Esophagus muscularis mucosa (tissue), 4 donors: ENCODE data around the gene DENND6A. TPM values are rescaled to one million over a fixed set of nuclear protein-coding genes. Genes with fewer than 3 reads are reported as not detected.
"Not testable (repeated sequence)": the region's sequence is repeated elsewhere in the genome, so short reads cannot be mapped to it uniquely, and the experiment has no call there.

ENCODE experiments used
- DNase-seq: peaks from one replicate; pipeline ENCODE4 v3.0.0-alpha.2; 2017; ENCODE audit errors: extremely low spot score
- H3K27ac ChIP-seq, 4 donors: fragments of 200-600 bp; sonication (generic); replicated peaks in 1 of 4; 1 replicate in 3 of 4; 2 replicates in 1 of 4; pipeline ENCODE4 v1.5.1; 2016 to 2019; ENCODE audit warnings: mild to moderate bottlenecking in 1 of 4
- H3K27me3 ChIP-seq, 4 donors: fragments of 200-600 bp; sonication (generic); one replicate each; pipeline versions ENCODE4 v1.5.1 to v1.6.0; 2016 to 2019
- H3K36me3 ChIP-seq, 4 donors: fragments of 200-600 bp; sonication (generic); one replicate each; pipeline ENCODE4 v1.5.1; 2016 to 2019
- H3K4me1 ChIP-seq, 4 donors: fragments of 200-600 bp; sonication (generic); one replicate each; pipeline ENCODE4 v1.5.1; 2016 to 2019
- H3K4me3 ChIP-seq, 4 donors: fragments of 200-600 bp; sonication (generic); 1 replicate in 2 of 4; 2 replicates in 2 of 4; pipeline ENCODE4 v1.5.1; 2016 to 2019; ENCODE audit warnings: mild to moderate bottlenecking in 4 of 4, moderate library complexity in 1 of 4
- H3K9me3 ChIP-seq, 4 donors: fragments of 200-600 bp; sonication (generic); 1 replicate in 3 of 4; 2 replicates in 1 of 4; pipeline ENCODE4 v1.5.1; 2016 to 2019
- CTCF ChIP-seq, 3 experiments: fragments of 200-600 bp in 2 of 3; fragments of 450-650 bp in 1 of 3; sonication (generic) in 2 of 3; IDR thresholded peaks; one replicate each; pipeline ENCODE4 v1.5.1; 2017 to 2019; ENCODE audit warnings: antibody characterized with exemption in 3 of 3, mild to moderate bottlenecking in 2 of 3, moderate library complexity in 1 of 3
- EP300 ChIP-seq: sonication (generic); formaldehyde crosslinking; IDR thresholded peaks from one replicate; pipeline ENCODE4 v1.6.1; 2017; ENCODE audit warnings: antibody characterized with exemption
- POLR2A ChIP-seq: fragments of 450-650 bp; IDR thresholded peaks from one replicate; pipeline ENCODE4 v1.6.1; 2017; ENCODE audit warnings: antibody characterized with exemption, moderate library complexity, mild to moderate bottlenecking, low read depth
- POLR2AphosphoS5 ChIP-seq, 2 donors: sonication (generic); formaldehyde crosslinking; IDR thresholded peaks; one replicate each; pipeline ENCODE4 v1.6.1; 2017; ENCODE audit warnings: antibody characterized with exemption in 2 of 2
- WGBS: methylation state at CpG from one replicate; pipeline ENCODE4 v1.1.5; 2018; 5-methylcytosine and 5-hydroxymethylcytosine counted together
- intact Hi-C: fragments of 100-400 bp; cut with DNase I; formaldehyde crosslinking; loops from one replicate; pipeline ENCODE4 v1.15.1; 2023
- total RNA-seq, 4 donors: library from RNA; depleted of rRNA; stranded (reverse); fragments of >200 nt; gene quantifications; one replicate each; pipeline versions ENCODE4 v1.1.0 to v1.2.1, GENCODE V29; 2016

Gene DENND6A
- total RNA-seq, 4 donors from 2014 or later: 24.6 to 47.2 (median 43.2) TPM

GRCh38 chr3:57622362-57622761 lies 70.5 kb downstream of the DENND6A start:
- TF ChIP-seq POLR2AphosphoS5 (IDR thresholded peaks at IDR 0.05) (no peak), POLR2A (no peak)

GRCh38 chr3:57617739-57618138 lies 75.1 kb downstream of the DENND6A start:
- TF ChIP-seq CTCF (IDR thresholded peaks at IDR 0.05) (no peak), EP300 (no peak), POLR2A (no peak), POLR2AphosphoS5 (IDR thresholded peaks at IDR 0.05) (no peak)
- Histone ChIP-seq H3K27ac (no peak overlapping the region), H3K36me3 (peaks cover 2 to 49% (median 8%) of the 10 kb centered on the region in 4 donors), H3K9me3 (no peaks in the 10 kb centered on the region), H3K27me3 (no peaks in the 10 kb centered on the region), H3K4me1 (no peaks in the 10 kb centered on the region), H3K4me3 (no peak overlapping the region)
- WGBS: 97% methylated on average over 3 of the region's 3 CpGs
- intact Hi-C loops: no loop called here
- no peak for DNase-seq

More at GRCh38 chr3:57622362-57622761, 70.5 kb downstream of the DENND6A start:
- Histone ChIP-seq H3K4me1 (no peaks in the 10 kb centered on the region), H3K27me3 (no peaks in the 10 kb centered on the region), H3K9me3 (no peaks in the 10 kb centered on the region), H3K4me3 (no peak overlapping the region), H3K36me3 (peaks cover 30 to 78% (median 47%) of the 10 kb centered on the region in 4 donors), H3K27ac (no peak overlapping the region)
- DNase-seq: no peak
- intact Hi-C loops: no loop called here

- no peaks in the 10 kb centered on the region for H3K27me3 ChIP-seq
- TF ChIP-seq POLR2A (no peak), CTCF (IDR thresholded peaks at IDR 0.05) (no peak), EP300 (no peak), POLR2AphosphoS5 (IDR thresholded peaks at IDR 0.05) (no peak)
- no peak overlapping the region for H3K27ac ChIP-seq
- no peaks in the 10 kb centered on the region for H3K4me1 ChIP-seq
- H3K4me3 ChIP-seq: no peak overlapping the region
- DNase-seq: no peak
- H3K36me3 ChIP-seq: peaks cover 0 to 38% (median 2%) of the 10 kb centered on the region in 4 donors
- intact Hi-C loops: no loop called here
- 58% methylated on average over 3 of the region's 3 CpGs for WGBS
- H3K9me3 ChIP-seq: no peaks in the 10 kb centered on the region
Measured at GRCh38 chr3:57616233-57616632, 76.6 kb downstream of the DENND6A start.

- 99% methylated on average over 5 of the region's 5 CpGs for WGBS
- peaks cover 0 to 14% (median under 1%) of the 10 kb centered on the region in 4 donors for H3K36me3 ChIP-seq
- H3K4me3 ChIP-seq, H3K4me1 ChIP-seq, H3K27ac ChIP-seq, H3K27me3 ChIP-seq, DNase-seq, H3K9me3 ChIP-seq, intact Hi-C loops: not testable (repeated sequence)
Measured at GRCh38 chr3:57611870-57612269, 81.0 kb downstream of the DENND6A start.

- Histone ChIP-seq H3K4me3 (no peak overlapping the region), H3K27ac (no peak overlapping the region), H3K4me1 (no peaks in the 10 kb centered on the region), H3K27me3 (no peaks in the 10 kb centered on the region), H3K36me3 (peaks cover 0 to 20% (median 3%) of the 10 kb centered on the region in 4 donors), H3K9me3 (no peaks in the 10 kb centered on the region)
- DNase-seq: no peak
- TF ChIP-seq POLR2AphosphoS5 (IDR thresholded peaks at IDR 0.05) (no peak), CTCF (IDR thresholded peaks at IDR 0.05) (no peak), EP300 (no peak), POLR2A (no peak)
- intact Hi-C loops: no loop called here
Measured at GRCh38 chr3:57605683-57606082, 87.2 kb downstream of the DENND6A start.

- no peaks in the 10 kb centered on the region for H3K4me1 ChIP-seq
- intact Hi-C loops: no loop called here
- H3K36me3 ChIP-seq: peaks cover 0 to 25% (median 3%) of the 10 kb centered on the region in 4 donors
- DNase-seq: no peak
- no peak overlapping the region for H3K4me3 ChIP-seq
- WGBS: 76% methylated on average over 2 of the region's 2 CpGs
- H3K27me3 ChIP-seq: no peaks in the 10 kb centered on the region
- no peaks in the 10 kb centered on the region for H3K9me3 ChIP-seq
- no peak overlapping the region for H3K27ac ChIP-seq
- no peak for TF ChIP-seq EP300
- TF ChIP-seq POLR2AphosphoS5 (IDR thresholded peaks at IDR 0.05): no peak
- no peak for TF ChIP-seq CTCF (IDR thresholded peaks at IDR 0.05)
- no peak for TF ChIP-seq POLR2A
Measured at GRCh38 chr3:57604971-57605370, 87.9 kb downstream of the DENND6A start.
